Kidney tubule cell (primary cell): Measurements from ENCODE around the gene GNB1.
A peak's percentile ranks its signal among the peaks of the same experiment; 100 is the strongest.
"Not testable (repeated sequence)": the region's sequence is repeated elsewhere in the genome, so short reads cannot be mapped to it uniquely, and the experiment has no call there.

Source experiments
- DNase-seq: peaks from one replicate; pipeline ENCODE4 v3.0.0-alpha.2; 2018; ENCODE audit warnings: low spot score

GNB1 gene

GRCh38 chr1:1858382-1859086, 32.4 kb downstream of the GNB1 start:
- peak; percentile 34 for DNase-seq

GRCh38 chr1:1857096-1857703, 33.7 kb downstream of the GNB1 start:
- DNase-seq: no peak

GRCh38 chr1:1856161-1856560, 34.7 kb downstream of the GNB1 start:
- DNase-seq: not testable (repeated sequence)

- DNase-seq: no peak
Measured at GRCh38 chr1:1853593-1854257, 37.2 kb downstream of the GNB1 start.

- DNase-seq: no peak
Measured at GRCh38 chr1:1852619-1853414, 38.1 kb downstream of the GNB1 start.

GRCh38 chr1:1847890-1848289, 43.0 kb downstream of the GNB1 start:
- DNase-seq: no peak

GRCh38 chr1:1847061-1847850, 43.6 kb downstream of the GNB1 start:
- DNase-seq: no peak

- no peak for DNase-seq
Measured at GRCh38 chr1:1846386-1846918, 44.4 kb downstream of the GNB1 start.

GRCh38 chr1:1842360-1843146, 48.3 kb downstream of the GNB1 start:
- DNase-seq: no peak

- DNase-seq: no peak
Measured at GRCh38 chr1:1841575-1841995, 49.3 kb downstream of the GNB1 start.

GRCh38 chr1:1839311-1839965, 51.4 kb downstream of the GNB1 start:
- no peak for DNase-seq

GRCh38 chr1:1836119-1836518, 54.8 kb downstream of the GNB1 start:
- no peak for DNase-seq

- DNase-seq: peak; percentile 45
Measured at GRCh38 chr1:1835546-1835945, 55.3 kb downstream of the GNB1 start.

- DNase-seq: peak; percentile 77
Measured at GRCh38 chr1:1833916-1834325, 57.0 kb downstream of the GNB1 start.

- DNase-seq: no peak
Measured at GRCh38 chr1:1833456-1833855, 57.4 kb downstream of the GNB1 start.

- peak; percentile 63 for DNase-seq
Measured at GRCh38 chr1:1832820-1833219, 58.1 kb downstream of the GNB1 start.

- no peak for DNase-seq
Measured at GRCh38 chr1:1832166-1832565, 58.7 kb downstream of the GNB1 start.

- DNase-seq: no peak
Measured at GRCh38 chr1:1827089-1827848, 63.6 kb downstream of the GNB1 start.
